Measurements from ENCODE around the gene CD44. TPM values are rescaled to one million over a fixed set of nuclear protein-coding genes. Genes with fewer than 3 reads are reported as not detected.
"Not testable (repeated sequence)": the region's sequence is repeated elsewhere in the genome, so short reads cannot be mapped to it uniquely, and the experiment has no call there.

Gene CD44
- total RNA-seq, result 100 to 1,000 TPM; 105 to 154 (median 136) TPM
- long read RNA-seq, donor 1, full-length matches to known transcripts, result 43 of 60 reads
- long read RNA-seq, donor 1, partial matches to known transcripts, result 4 of 60 reads
- long read RNA-seq, donor 1, other reads (novel, unspliced or antisense), result 13 of 60 reads
- long read RNA-seq, donor 2, full-length matches to known transcripts, result 25 of 53 reads
- long read RNA-seq, donor 2, partial matches to known transcripts, result 8 of 53 reads
- long read RNA-seq, donor 2, other reads (novel, unspliced or antisense), result 20 of 53 reads

- Histone ChIP-seq H3K4me1 (ENCODE audit: low read depth) (peaks cover 26% of the 10 kb centered on the region), H3K36me3 (ENCODE audit: low read depth) (no peaks in the 10 kb centered on the region), H3K4me3 (peak within 1 kb of the TSS; percentile 48), H3K9me3 (no peaks in the 10 kb centered on the region)
- TF ChIP-seq CTCF (IDR thresholded peaks at IDR 0.05), result no peak
- DNase-seq (peak; percentile 84 to 90 (median 87)), ATAC-seq (peak; percentile 78)
- intact Hi-C loops (cut with DNase I, micrococcal nuclease), result no loop called here
These were observed at the start of gene CD44 for GRCh38 chr11:35138943-35139721. Gene CD44 (plus strand): TSS chr11:35139171. CDS start chr11:35139304, 133 bp downstream.

GRCh38 chr11:35089666-35090065 lies 49.3 kb upstream of the CD44 start:
- H3K9me3 ChIP-seq, result no peaks in the 10 kb centered on the region
- H3K4me1 ChIP-seq (ENCODE audit: low read depth), result peaks cover 3% of the 10 kb centered on the region
- no peak for TF ChIP-seq CTCF (IDR thresholded peaks at IDR 0.05)
- ATAC-seq (peak; percentile 25), DNase-seq (no peak)
- no peaks in the 10 kb centered on the region for H3K36me3 ChIP-seq (ENCODE audit: low read depth)
- H3K4me3 ChIP-seq, result no peak overlapping the region
- intact Hi-C loops (cut with DNase I, micrococcal nuclease), result no loop called here

GRCh38 chr11:35090125-35090524 lies 48.8 kb upstream of the CD44 start:
- DNase-seq (no peak), ATAC-seq (no peak)
- Histone ChIP-seq H3K4me1 (ENCODE audit: low read depth) (peaks cover 3% of the 10 kb centered on the region), H3K4me3 (no peak overlapping the region), H3K36me3 (ENCODE audit: low read depth) (no peaks in the 10 kb centered on the region), H3K9me3 (no peaks in the 10 kb centered on the region)
- no peak for TF ChIP-seq CTCF (IDR thresholded peaks at IDR 0.05)
- intact Hi-C loops (cut with DNase I, micrococcal nuclease), result no loop called here

GRCh38 chr11:35090991-35091390 lies 48.0 kb upstream of the CD44 start:
- H3K4me3 ChIP-seq; ATAC-seq; intact Hi-C loops (cut with DNase I, micrococcal nuclease); H3K4me1 ChIP-seq (ENCODE audit: low read depth); H3K9me3 ChIP-seq; H3K36me3 ChIP-seq (ENCODE audit: low read depth); DNase-seq: not testable (repeated sequence)

- TF ChIP-seq CTCF (IDR thresholded peaks at IDR 0.05), result no peak
- intact Hi-C loops (cut with DNase I, micrococcal nuclease), result no loop called here
- H3K36me3 ChIP-seq (ENCODE audit: low read depth), result no peaks in the 10 kb centered on the region
- ATAC-seq, result no peak
- no peaks in the 10 kb centered on the region for H3K9me3 ChIP-seq
- H3K4me3 ChIP-seq, result no peak overlapping the region
- no peaks in the 10 kb centered on the region for H3K4me1 ChIP-seq (ENCODE audit: low read depth)
- no peak for DNase-seq
These were observed 42.2 kb upstream of the CD44 start for GRCh38 chr11:35096723-35097122.

- H3K9me3 ChIP-seq, result no peaks in the 10 kb centered on the region
- DNase-seq, result no peak
- no peak for TF ChIP-seq CTCF (IDR thresholded peaks at IDR 0.05)
- ATAC-seq, result no peak
- H3K4me1 ChIP-seq (ENCODE audit: low read depth), result no peaks in the 10 kb centered on the region
- no peaks in the 10 kb centered on the region for H3K36me3 ChIP-seq (ENCODE audit: low read depth)
- H3K4me3 ChIP-seq, result no peak overlapping the region
- intact Hi-C loops (cut with DNase I, micrococcal nuclease), result no loop called here
These were observed 41.0 kb upstream of the CD44 start for GRCh38 chr11:35097814-35098455.

All from mucosa of descending colon (tissue), 3 donors.